Ovary (tissue), 9 donors: ENCODE results near the gene HK1. TPM values are rescaled to one million over a fixed set of nuclear protein-coding genes. Genes with fewer than 3 reads are reported as not detected.

Source experiments
- DNase-seq, 5 donors: peaks; one replicate each; pipeline ENCODE4 v3.0.0-alpha.2; 2019 to 2020
- H3K27ac ChIP-seq, 2 donors: fragments of 200-600 bp; one replicate each; pipeline versions ENCODE4 v1.5.1 to v1.8.0; 2019 to 2022
- H3K27me3 ChIP-seq: fragments of 200-600 bp; one replicate; pipeline ENCODE4 v1.8.0; 2022
- H3K36me3 ChIP-seq: fragments of 200-600 bp; sonication (generic); one replicate; pipeline ENCODE4 v1.5.1; 2019
- H3K4me1 ChIP-seq: one replicate; pipeline ENCODE4 v1.8.1; 2013; ENCODE audit warnings: mild to moderate bottlenecking, moderate library complexity; ENCODE audit not compliant: insufficient read depth
- H3K4me3 ChIP-seq: fragments of 200-600 bp; sonication (generic); one replicate; pipeline ENCODE4 v1.5.1; 2017
- H3K9me3 ChIP-seq, 2 donors: fragments of 200-600 bp in 1 of 2; sonication (generic) in 1 of 2; one replicate each; pipeline versions ENCODE4 v1.5.1 to v1.8.1; 2013 to 2019; ENCODE audit warnings: mild to moderate bottlenecking in 1 of 2, moderate library complexity in 1 of 2
- CTCF ChIP-seq, 3 donors: fragments of 450-650 bp in 2 of 3; fragments of 200-600 bp in 1 of 3; IDR thresholded peaks; one replicate each; pipeline versions ENCODE4 v1.5.1 to v1.8.0; 2016 to 2022; ENCODE audit warnings: antibody characterized with exemption in 3 of 3, mild to moderate bottlenecking in 1 of 3
- EP300 ChIP-seq: sonication (generic); formaldehyde crosslinking; IDR thresholded peaks from one replicate; pipeline ENCODE4 v1.6.1; 2017; ENCODE audit warnings: antibody characterized with exemption
- POLR2A ChIP-seq: fragments of 450-650 bp; IDR thresholded peaks from one replicate; pipeline ENCODE4 v1.6.1; 2017; ENCODE audit warnings: antibody characterized with exemption, mild to moderate bottlenecking, moderate library complexity
- WGBS, 3 donors: extraction: QIAGEN DNeasy Blood & Tissue Kit in 1 of 3; methylation state at CpG; one replicate each; pipeline versions ENCODE4 v1.1.5 to v1.1.7; 2013 to 2017; 5-methylcytosine and 5-hydroxymethylcytosine counted together
- intact Hi-C, 4 donors: fragments of 100-400 bp; cut with DNase I; formaldehyde crosslinking; loops; one replicate each; pipeline versions ENCODE4 v1.11.0 to v1.15.1; 2022 to 2023
- polyA plus RNA-seq, 2 donors: library from polyadenylated mRNA; stranded (reverse); fragments of 200-250 nt in 1 of 2; fragments of 350-450 nt in 1 of 2; fragmentation: Illumina TruSeq in 1 of 2; extraction: RNeasy Lipid Tissue Mini Kit (QIAGEN cat#74804) in 1 of 2; gene quantifications; one replicate each; pipeline ENCODE4 v1.2.3, GENCODE V29; 2013 to 2014
- total RNA-seq, 7 donors: library from RNA; depleted of rRNA in 2 of 7; stranded (reverse); fragments of >200 nt in 2 of 7; fragmentation: NEBNext Ultra II Directional in 3 of 7; extraction: Animal tissue kit (Norgen Biotek cat#: 25700) in 3 of 7; gene quantifications; one replicate each; pipeline versions ENCODE4 v1.1.0 to v1.2.4, GENCODE V29; 2016 to 2023
- donor health status: DM: no; HTN: no; CAD: no; lungs with moderate emphysema.
- donor health status: DM: no; HTN: no; CAD: no.
- donor health status: Bipolar disorder and iron deficiency.
- donor health status: DM: yes; HTN: yes; CAD: no.
- donor health status: DM: no; HTN: no; CAD: no.
- donor health status: DM: yes; HTN: yes; CAD: no.

Gene HK1
- total and polyA plus RNA-seq, 9 donors: 12.8 to 63.1 (median 35.8) TPM

GRCh38 chr10:69290993-69291392, 12.7 kb downstream of the HK1 start:
- Histone ChIP-seq H3K27me3 (no peaks in the 10 kb centered on the region), H3K4me1 (no peaks in the 10 kb centered on the region), H3K9me3 (no peaks in the 10 kb centered on the region), H3K4me3 (no peak overlapping the region), H3K36me3 (no peaks in the 10 kb centered on the region), H3K27ac (no peak overlapping the region)
- intact Hi-C loops: no loop called here
- TF ChIP-seq POLR2A: no peak
- no peak for TF ChIP-seq EP300
- no peak for DNase-seq
- WGBS, 3 donors: 92 to 94% (median 93%) methylated on average over 4 of the region's 4 CpGs

DNA sequence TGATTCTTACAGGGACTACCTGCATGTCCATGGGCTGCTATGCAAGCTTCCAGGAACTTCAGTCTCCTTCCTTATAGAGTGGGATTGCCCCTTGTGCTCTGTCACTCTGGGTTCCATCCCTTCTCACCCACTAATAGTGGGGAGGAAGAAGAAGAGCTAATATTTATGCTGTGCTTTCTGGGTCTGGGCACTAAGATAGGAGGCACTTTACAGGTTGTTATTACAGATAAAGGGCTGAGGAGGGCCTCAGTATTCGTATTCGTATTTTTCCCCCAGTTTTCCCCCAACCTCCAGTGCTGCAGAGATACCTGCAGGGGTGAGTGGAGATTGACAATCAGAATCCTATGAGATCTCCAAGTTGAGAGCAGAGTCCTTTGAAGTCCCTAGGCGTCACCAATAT, 14.2 kb downstream of the HK1 start:
- Histone ChIP-seq H3K4me1 (no peaks in the 10 kb centered on the region), H3K27me3 (no peaks in the 10 kb centered on the region), H3K27ac (no peak overlapping the region), H3K4me3 (no peak overlapping the region), H3K9me3 (no peaks in the 10 kb centered on the region), H3K36me3 (no peaks in the 10 kb centered on the region)
- TF ChIP-seq POLR2A (no peak), CTCF (IDR thresholded peaks at IDR 0.05) (no peak), EP300 (no peak)
- DNase-seq: no peak
- WGBS, 3 donors: 58 to 73% (median 59%) methylated on average over 3 of the region's 3 CpGs
- intact Hi-C loops: no loop called here

GRCh38 chr10:69295027-69295636, 16.8 kb downstream of the HK1 start:
- no peak overlapping the region for H3K27ac ChIP-seq
- intact Hi-C loops: no loop called here
- H3K36me3 ChIP-seq: no peaks in the 10 kb centered on the region
- no peak overlapping the region for H3K4me3 ChIP-seq
- 85 to 89% (median 88%) methylated on average over 11 of the region's 11 CpGs for WGBS, 3 donors
- H3K4me1 ChIP-seq: no peaks in the 10 kb centered on the region
- DNase-seq: no peak
- TF ChIP-seq POLR2A (no peak), CTCF (IDR thresholded peaks at IDR 0.05) (no peak), EP300 (no peak)
- no peaks in the 10 kb centered on the region for H3K27me3 ChIP-seq
- H3K9me3 ChIP-seq: no peaks in the 10 kb centered on the region

DNA sequence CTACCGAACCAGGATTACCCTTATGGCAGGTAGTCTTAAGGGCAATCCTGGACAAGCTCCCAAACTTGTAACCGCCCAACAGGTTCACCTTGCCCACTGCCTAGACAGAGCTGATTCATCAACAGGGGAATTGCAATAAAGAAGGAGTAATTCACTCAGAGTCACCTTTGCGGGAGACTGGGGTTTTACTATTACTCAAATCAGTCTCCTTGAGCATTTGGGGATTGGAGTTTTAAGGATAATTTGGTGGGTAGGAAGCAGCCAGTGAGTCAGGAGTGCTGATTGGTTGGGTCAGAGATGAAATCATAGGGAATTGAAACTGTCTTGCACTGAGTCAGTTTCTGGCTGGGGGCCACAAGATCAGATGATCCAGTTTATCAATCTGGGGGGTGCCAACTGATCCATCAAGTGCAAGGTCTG, 25.3 kb downstream of the HK1 start:
- H3K27me3 ChIP-seq: no peaks in the 10 kb centered on the region
- no peak overlapping the region for H3K27ac ChIP-seq
- DNase-seq: no peak
- no peak overlapping the region for H3K4me3 ChIP-seq
- H3K36me3 ChIP-seq: no peaks in the 10 kb centered on the region
- no peaks in the 10 kb centered on the region for H3K4me1 ChIP-seq
- 91 to 95% (median 94%) methylated on average over 3 of the region's 3 CpGs for WGBS, 3 donors
- no peaks in the 10 kb centered on the region for H3K9me3 ChIP-seq
- no peak for TF ChIP-seq EP300
- TF ChIP-seq POLR2A: no peak
- TF ChIP-seq CTCF (IDR thresholded peaks at IDR 0.05): no peak
- intact Hi-C loops: loop anchor here in 1 of 4 donors (2.0 kb wide), 1 partner anchor 73 kb away; no protein-coding TSS in a partner anchor

DNA sequence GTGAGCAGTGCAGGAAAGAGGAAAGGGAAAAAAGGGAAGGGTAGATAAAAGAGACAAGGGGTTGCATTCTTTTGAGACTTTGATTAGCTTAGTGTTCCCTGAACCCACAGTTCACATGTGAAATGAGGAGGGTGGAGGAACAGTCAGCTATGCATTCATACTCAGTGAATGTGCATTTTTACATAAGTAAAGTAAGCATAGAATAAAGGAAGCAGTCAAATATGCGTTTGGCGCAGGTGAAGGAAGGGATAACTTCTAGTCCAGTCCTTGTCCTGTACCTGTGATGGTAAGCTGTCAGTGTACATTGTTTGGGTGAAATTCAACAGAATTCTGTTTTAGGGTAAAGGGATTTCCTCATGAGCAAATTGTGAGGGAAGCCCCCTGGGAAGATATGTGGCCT, 28.1 kb downstream of the HK1 start:
- no peak for DNase-seq
- H3K9me3 ChIP-seq: no peaks in the 10 kb centered on the region
- no peaks in the 10 kb centered on the region for H3K4me1 ChIP-seq
- no peaks in the 10 kb centered on the region for H3K27me3 ChIP-seq
- TF ChIP-seq POLR2A: no peak
- TF ChIP-seq CTCF (IDR thresholded peaks at IDR 0.05): no peak
- no peak for TF ChIP-seq EP300
- H3K4me3 ChIP-seq: no peak overlapping the region
- H3K27ac ChIP-seq: no peak overlapping the region
- intact Hi-C loops: no loop called here
- no peaks in the 10 kb centered on the region for H3K36me3 ChIP-seq
- 91 to 94% (median 92%) methylated on average over 2 of the region's 2 CpGs for WGBS, 3 donors
